Measurements from ENCODE around the gene NT5C3A. TPM values are rescaled to one million over a fixed set of nuclear protein-coding genes. Genes with fewer than 3 reads are reported as not detected.

Gene NT5C3A
- total RNA-seq, 3 donors from 2014 or later (not counting 1 experiment from before 2014, with no cell fraction given): 33.7 to 49.8 (median 49.5) TPM

DNA sequence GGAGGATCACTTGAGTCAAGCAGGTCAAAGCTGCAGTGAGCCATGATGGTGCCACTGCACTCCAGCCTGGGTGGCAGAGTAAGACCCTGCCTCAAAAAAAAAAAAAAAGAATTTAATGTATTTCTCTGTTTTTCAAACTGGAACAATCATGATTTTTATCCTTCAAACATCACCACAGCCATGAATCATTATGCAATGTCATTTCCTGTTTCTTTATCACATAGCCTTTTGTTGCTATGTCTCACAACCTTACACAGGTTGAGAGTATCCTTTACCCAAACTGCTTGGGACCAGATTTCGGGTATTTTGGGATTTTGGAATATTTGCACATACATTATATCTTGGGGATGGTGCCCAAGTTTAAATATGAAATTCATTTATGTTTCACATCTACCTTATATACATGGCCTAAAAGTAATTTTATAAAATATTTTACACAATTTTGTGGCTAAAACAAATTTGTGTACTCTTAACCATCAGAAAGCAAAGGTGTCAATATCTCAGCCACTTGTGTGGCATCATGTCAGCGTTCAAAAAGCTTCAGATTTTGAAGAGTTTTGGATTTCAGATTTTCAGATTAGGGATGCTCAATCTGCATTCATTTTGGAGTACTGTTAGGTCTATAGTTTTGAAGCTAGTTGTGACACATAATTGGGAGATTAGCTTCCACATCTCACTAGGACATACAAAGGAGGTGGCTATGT lies 8.2 kb downstream of the NT5C3A start:
- Mint-ChIP-seq H3K4me1 (peaks cover 45 to 52% of the 10 kb centered on the region in 2 donors), H3K27me3 (ENCODE audit: low read depth in 2 of 2) (no peaks in the 10 kb centered on the region), H3K4me3 (peak overlapping the region; percentile 21), H3K36me3 (no peaks in the 10 kb centered on the region), H3K9me3 (no peaks in the 10 kb centered on the region), H3K27ac (peak overlapping the region; percentile 87 to 88)
- peak; percentile 85 to 90 (median 86) for ATAC-seq
- H3K36me3 ChIP-seq (ENCODE audit: control insufficient read depth, insufficient read depth, low read length): no peaks in the 10 kb centered on the region
- H3K27ac ChIP-seq (ENCODE audit: low read length): peak overlapping the region; percentile 6
- DNase-seq: peak in 1 of 2 donors; percentile 58
- H3K4me1 ChIP-seq (ENCODE audit: control insufficient read depth, insufficient read depth, low read length): peaks cover 14% of the 10 kb centered on the region
- H3K9me3 ChIP-seq (ENCODE audit: control insufficient read depth, insufficient read depth, low read length): no peaks in the 10 kb centered on the region
- TF ChIP-seq, protein P1, sequence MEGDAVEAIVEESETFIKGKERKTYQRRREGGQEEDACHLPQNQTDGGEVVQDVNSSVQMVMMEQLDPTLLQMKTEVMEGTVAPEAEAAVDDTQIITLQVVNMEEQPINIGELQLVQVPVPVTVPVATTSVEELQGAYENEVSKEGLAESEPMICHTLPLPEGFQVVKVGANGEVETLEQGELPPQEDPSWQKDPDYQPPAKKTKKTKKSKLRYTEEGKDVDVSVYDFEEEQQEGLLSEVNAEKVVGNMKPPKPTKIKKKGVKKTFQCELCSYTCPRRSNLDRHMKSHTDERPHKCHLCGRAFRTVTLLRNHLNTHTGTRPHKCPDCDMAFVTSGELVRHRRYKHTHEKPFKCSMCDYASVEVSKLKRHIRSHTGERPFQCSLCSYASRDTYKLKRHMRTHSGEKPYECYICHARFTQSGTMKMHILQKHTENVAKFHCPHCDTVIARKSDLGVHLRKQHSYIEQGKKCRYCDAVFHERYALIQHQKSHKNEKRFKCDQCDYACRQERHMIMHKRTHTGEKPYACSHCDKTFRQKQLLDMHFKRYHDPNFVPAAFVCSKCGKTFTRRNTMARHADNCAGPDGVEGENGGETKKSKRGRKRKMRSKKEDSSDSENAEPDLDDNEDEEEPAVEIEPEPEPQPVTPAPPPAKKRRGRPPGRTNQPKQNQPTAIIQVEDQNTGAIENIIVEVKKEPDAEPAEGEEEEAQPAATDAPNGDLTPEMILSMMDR (IDR thresholded peaks at IDR 0.05): no peak
- no peaks in the 10 kb centered on the region for H3K27me3 ChIP-seq (ENCODE audit: control insufficient read depth, insufficient read depth, low read length)
- intact Hi-C loops (cut with micrococcal nuclease): loop anchor here (2.0 kb wide), 1 partner anchor 14 kb away; no protein-coding TSS in a partner anchor
- H3K4me3 ChIP-seq (ENCODE audit: low read length): no peak overlapping the region
- WGBS (ENCODE audit: insufficient coverage): 43% methylated on average over 1 of the region's 2 CpGs

DNA sequence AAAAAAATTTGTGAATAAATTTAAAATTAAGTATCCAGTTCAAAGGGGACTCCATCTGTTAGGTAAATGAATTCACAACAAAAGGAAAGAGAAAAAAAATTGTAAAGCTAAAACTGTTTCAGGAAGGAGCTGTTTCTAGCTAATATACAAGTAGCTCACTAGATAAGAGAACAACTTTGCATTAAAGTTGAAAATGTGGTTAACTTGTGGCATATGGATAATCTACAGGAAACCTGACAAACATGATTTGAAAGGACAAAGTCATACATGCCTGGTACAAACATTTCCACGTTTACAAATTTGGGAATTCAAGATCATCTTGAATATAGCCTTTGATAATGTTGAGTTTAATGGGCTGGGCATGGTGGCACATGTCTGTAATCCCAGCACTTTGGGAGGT lies 8.9 kb downstream of the NT5C3A start:
- Histone ChIP-seq H3K9me3 (ENCODE audit: control insufficient read depth, insufficient read depth, low read length) (no peaks in the 10 kb centered on the region), H3K36me3 (ENCODE audit: control insufficient read depth, insufficient read depth, low read length) (no peaks in the 10 kb centered on the region), H3K27me3 (ENCODE audit: control insufficient read depth, insufficient read depth, low read length) (no peaks in the 10 kb centered on the region), H3K4me1 (ENCODE audit: control insufficient read depth, insufficient read depth, low read length) (peaks cover 14% of the 10 kb centered on the region), H3K4me3 (ENCODE audit: low read length) (no peak overlapping the region), H3K27ac (ENCODE audit: low read length) (peak overlapping the region; percentile 6)
- no peak for DNase-seq
- no peak overlapping the region for H3K4me3 Mint-ChIP-seq
- 14% methylated on average over 1 of the region's 1 CpG for WGBS (ENCODE audit: insufficient coverage)
- intact Hi-C loops (cut with micrococcal nuclease): loop anchor here (2.0 kb wide), 1 partner anchor 13 kb away; no protein-coding TSS in a partner anchor
- no peaks in the 10 kb centered on the region for H3K27me3 Mint-ChIP-seq (ENCODE audit: low read depth in 2 of 2)
- H3K36me3 Mint-ChIP-seq: no peaks in the 10 kb centered on the region
- peaks cover 39 to 45% of the 10 kb centered on the region in 2 donors for H3K4me1 Mint-ChIP-seq
- TF ChIP-seq, protein P1 (IDR thresholded peaks at IDR 0.05): no peak
- ATAC-seq: peak in 1 of 3 donors; percentile 3
- no peaks in the 10 kb centered on the region for H3K9me3 Mint-ChIP-seq
- H3K27ac Mint-ChIP-seq: peak overlapping the region; percentile 87 to 88

DNA sequence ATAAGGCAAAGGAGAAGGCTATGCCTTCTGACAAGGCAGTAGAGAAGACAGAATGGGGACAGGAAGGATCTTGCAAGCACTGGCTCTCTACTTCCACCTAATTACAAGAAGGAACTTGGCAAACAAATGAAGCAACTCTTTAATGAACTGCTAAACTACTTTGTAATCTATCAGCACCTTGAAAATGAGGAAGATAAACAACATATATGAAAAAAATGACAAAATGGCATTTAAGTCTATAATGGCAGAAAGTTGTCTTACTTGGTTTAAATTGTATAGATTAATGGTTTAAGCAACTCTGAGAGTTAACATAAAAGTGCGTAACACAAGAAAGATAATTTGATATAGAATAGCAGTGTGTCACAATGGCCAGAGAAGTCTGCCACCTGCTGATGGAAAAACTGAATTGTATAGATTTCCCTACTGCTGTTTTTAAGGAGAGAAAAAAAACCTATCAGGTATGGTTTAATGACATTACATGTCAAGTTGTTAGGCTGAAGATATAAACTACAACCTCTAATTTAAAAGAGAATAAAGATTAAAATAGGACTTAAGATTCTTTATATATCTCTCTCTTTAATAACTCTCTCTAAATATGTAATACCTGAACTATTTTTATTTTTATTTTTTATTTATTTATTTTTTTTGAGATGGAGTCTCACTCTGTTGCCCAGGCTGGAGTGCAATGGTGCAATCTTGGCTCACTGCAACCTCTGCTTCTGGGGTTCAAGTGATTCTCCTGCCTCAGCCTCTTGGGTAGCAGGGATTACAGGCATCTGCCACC lies 11.8 kb downstream of the NT5C3A start:
- WGBS (ENCODE audit: insufficient coverage): 47% methylated on average over 1 of the region's 1 CpG
- peaks cover 31 to 35% of the 10 kb centered on the region in 2 donors for H3K4me1 Mint-ChIP-seq
- Histone ChIP-seq H3K4me1 (ENCODE audit: control insufficient read depth, insufficient read depth, low read length) (peaks cover 14% of the 10 kb centered on the region), H3K27ac (ENCODE audit: low read length) (peak overlapping the region; percentile 41), H3K36me3 (ENCODE audit: control insufficient read depth, insufficient read depth, low read length) (no peaks in the 10 kb centered on the region), H3K9me3 (ENCODE audit: control insufficient read depth, insufficient read depth, low read length) (no peaks in the 10 kb centered on the region), H3K27me3 (ENCODE audit: control insufficient read depth, insufficient read depth, low read length) (no peaks in the 10 kb centered on the region), H3K4me3 (ENCODE audit: low read length) (no peak overlapping the region)
- ATAC-seq (peak; percentile 52 to 68 (median 57)), DNase-seq (peak in 1 of 2 donors; percentile 77)
- no peaks in the 10 kb centered on the region for H3K36me3 Mint-ChIP-seq
- no peaks in the 10 kb centered on the region for H3K27me3 Mint-ChIP-seq (ENCODE audit: low read depth in 2 of 2)
- intact Hi-C loops (cut with micrococcal nuclease): loop anchor here (1.0 to 2.0 kb wide), 2 partner anchors 204 to 250 kb away; no protein-coding TSS in a partner anchor
- peak overlapping the region; percentile 46 to 83 for H3K27ac Mint-ChIP-seq
- H3K9me3 Mint-ChIP-seq: no peaks in the 10 kb centered on the region
- TF ChIP-seq, protein P1 (IDR thresholded peaks at IDR 0.05): peak; percentile 74
- H3K4me3 Mint-ChIP-seq: no peak overlapping the region
